Subcutaneous abdominal adipose tissue (tissue), 5 donors: ENCODE measurements around the gene MED16.
"Not testable (repeated sequence)": the region's sequence is repeated elsewhere in the genome, so short reads cannot be mapped to it uniquely, and the experiment has no call there.

Experiments
- H3K27ac ChIP-seq: one replicate; pipeline ENCODE4 v1.7.0; 2013; ENCODE audit warnings: low read depth, mild to moderate bottlenecking, inconsistent platforms, low read length, moderate library complexity
- H3K27me3 ChIP-seq, 5 donors: one replicate each; pipeline ENCODE4 v1.7.0; 2013; ENCODE audit warnings: low read length in 5 of 5, inconsistent platforms in 1 of 5; ENCODE audit not compliant: control insufficient read depth in 5 of 5, insufficient read depth in 4 of 5
- H3K36me3 ChIP-seq, 5 donors: one replicate each; pipeline ENCODE4 v1.7.0; 2013; ENCODE audit warnings: low read length in 5 of 5; ENCODE audit not compliant: control insufficient read depth in 5 of 5, insufficient read depth in 5 of 5
- H3K4me1 ChIP-seq, 5 donors: one replicate each; pipeline ENCODE4 v1.7.0; 2013; ENCODE audit warnings: low read length in 5 of 5, mild to moderate bottlenecking in 3 of 5, moderate library complexity in 1 of 5; ENCODE audit not compliant: control insufficient read depth in 5 of 5, insufficient read depth in 5 of 5
- H3K4me3 ChIP-seq, 5 donors: one replicate each; pipeline ENCODE4 v1.7.0; 2013; ENCODE audit warnings: low read length in 5 of 5, low read depth in 1 of 5
- H3K9ac ChIP-seq, 5 donors: one replicate each; pipeline ENCODE4 v1.7.0; 2013; ENCODE audit warnings: low read length in 5 of 5, mild to moderate bottlenecking in 4 of 5, moderate library complexity in 3 of 5
- H3K9me3 ChIP-seq, 5 donors: one replicate each; pipeline ENCODE4 v1.7.0; 2013; ENCODE audit warnings: low read length in 5 of 5; ENCODE audit not compliant: control insufficient read depth in 5 of 5
- donor health status: healthy.
- donor health status: healthy.
- donor health status: healthy.
- donor health status: healthy.
- donor health status: healthy.

MED16 gene

GRCh38 chr19:853614-854220, 39.3 kb downstream of the MED16 start:
- not testable (repeated sequence) for H3K4me3 ChIP-seq, H3K36me3 ChIP-seq, H3K27ac ChIP-seq, H3K9ac ChIP-seq, H3K27me3 ChIP-seq, H3K9me3 ChIP-seq
- peaks cover under 1 to 25% (median 18%) of the 10 kb centered on the region in 5 donors for H3K4me1 ChIP-seq

DNA sequence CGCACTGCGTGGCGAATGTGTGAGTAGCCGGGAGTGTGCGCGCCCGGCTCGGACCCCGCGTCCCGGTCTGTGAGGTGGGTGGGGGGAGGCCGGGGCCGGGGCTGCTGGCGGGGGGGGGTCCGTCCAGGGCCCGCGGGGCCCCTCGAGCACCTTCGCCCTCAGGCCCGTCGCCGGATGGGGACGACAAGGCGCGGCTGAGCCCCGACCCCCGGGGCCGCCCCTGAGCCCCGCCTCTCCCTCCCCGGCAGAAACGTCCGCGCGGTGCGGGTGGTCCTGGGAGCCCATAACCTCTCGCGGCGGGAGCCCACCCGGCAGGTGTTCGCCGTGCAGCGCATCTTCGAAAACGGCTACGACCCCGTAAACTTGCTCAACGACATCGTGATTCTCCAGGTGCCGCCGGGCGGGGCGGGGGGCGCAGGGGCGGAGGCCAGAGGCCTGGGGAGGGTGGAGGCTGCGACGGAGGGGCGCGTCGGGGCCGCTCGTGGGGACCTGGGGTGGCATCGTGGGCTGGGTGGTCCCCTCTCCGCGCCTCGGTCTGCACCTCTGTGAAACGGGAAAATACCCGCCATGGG, 39.9 kb downstream of the MED16 start:
- Histone ChIP-seq H3K4me1 (peaks cover 0 to 25% (median 16%) of the 10 kb centered on the region in 5 donors), H3K9ac (no peak overlapping the region), H3K27me3 (peaks cover 0 to 4% (median 0%) of the 10 kb centered on the region in 5 donors), H3K27ac (no peak overlapping the region), H3K9me3 (no peaks in the 10 kb centered on the region), H3K4me3 (no peak overlapping the region), H3K36me3 (no peaks in the 10 kb centered on the region)

DNA sequence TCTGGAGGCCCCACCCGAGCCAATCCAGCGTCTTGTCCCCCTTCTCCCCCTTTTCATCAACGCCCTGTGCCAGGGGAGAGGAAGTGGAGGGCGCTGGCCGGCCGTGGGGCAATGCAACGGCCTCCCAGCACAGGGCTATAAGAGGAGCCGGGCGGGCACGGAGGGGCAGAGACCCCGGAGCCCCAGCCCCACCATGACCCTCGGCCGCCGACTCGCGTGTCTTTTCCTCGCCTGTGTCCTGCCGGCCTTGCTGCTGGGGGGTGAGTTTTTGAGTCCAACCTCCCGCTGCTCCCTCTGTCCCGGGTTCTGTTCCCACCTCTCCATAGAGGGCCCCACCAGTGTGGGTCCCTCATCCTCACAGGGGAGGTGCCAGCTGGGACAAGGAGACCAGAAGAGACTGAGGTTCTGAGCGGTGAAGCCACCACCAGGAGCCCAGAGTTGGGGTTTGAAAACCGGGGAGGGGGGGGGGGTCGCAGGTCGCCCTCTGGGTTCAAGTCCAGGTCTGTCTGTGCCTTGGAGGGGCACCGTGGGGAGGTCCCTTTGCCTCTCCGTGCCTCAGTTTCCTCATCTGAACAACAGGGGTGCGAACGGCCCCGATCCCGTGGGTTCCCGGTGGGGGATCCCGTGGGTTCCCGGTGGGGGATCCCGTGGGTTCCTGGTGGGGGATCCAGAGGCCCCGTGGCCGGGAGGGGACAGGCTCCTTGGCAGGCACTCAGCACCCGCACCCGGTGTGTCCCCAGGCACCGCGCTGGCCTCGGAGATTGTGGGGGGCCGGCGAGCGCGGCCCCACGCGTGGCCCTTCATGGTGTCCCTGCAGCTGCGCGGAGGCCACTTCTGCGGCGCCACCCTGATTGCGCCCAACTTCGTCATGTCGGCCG, 40.6 kb downstream of the MED16 start, which contains the start of gene ELANE:
Gene ELANE, plus strand, starts transcription at position 168 of the 878 bp plus-strand sequence. Its CDS starts 26 bp downstream, at position 194.
- Histone ChIP-seq H3K27me3 (peaks cover 0 to 6% (median 0%) of the 10 kb centered on the region in 5 donors), H3K4me3 (peak within 1 kb of the TSS in 1 of 5 donors; percentile 37), H3K9ac (peak within 1 kb of the TSS in 2 of 5 donors; percentile 53 to 69), H3K27ac (peak within 1 kb of the TSS; percentile 41), H3K9me3 (no peaks in the 10 kb centered on the region), H3K36me3 (no peaks in the 10 kb centered on the region), H3K4me1 (peaks cover 0 to 32% (median 22%) of the 10 kb centered on the region in 5 donors)

- peak overlapping the region; percentile 41 for H3K27ac ChIP-seq
- peak overlapping the region in 4 of 5 donors; percentile 8 to 38 (median 33) for H3K4me3 ChIP-seq
- H3K9me3 ChIP-seq = no peaks in the 10 kb centered on the region
- no peaks in the 10 kb centered on the region for H3K36me3 ChIP-seq
- peaks cover 0 to 32% (median 22%) of the 10 kb centered on the region in 5 donors for H3K4me1 ChIP-seq
- H3K9ac ChIP-seq = peak overlapping the region in 4 of 5 donors; percentile 26 to 69 (median 44)
- H3K27me3 ChIP-seq = peaks cover 2 to 6% (median 5%) of the 10 kb centered on the region in 5 donors
These were observed 42.0 kb downstream of the MED16 start for GRCh38 chr19:850979-851335.

- Histone ChIP-seq H3K27me3 (peaks cover 2 to 10% (median 5%) of the 10 kb centered on the region in 5 donors), H3K9me3 (no peaks in the 10 kb centered on the region), H3K4me1 (peaks cover 0 to 32% (median 22%) of the 10 kb centered on the region in 5 donors), H3K36me3 (no peaks in the 10 kb centered on the region), H3K4me3 (peak overlapping the region in 4 of 5 donors; percentile 8 to 38 (median 33)), H3K27ac (peak overlapping the region; percentile 41), H3K9ac (peak overlapping the region in 4 of 5 donors; percentile 26 to 69 (median 44))
These were observed 42.6 kb downstream of the MED16 start for GRCh38 chr19:850221-850978.

DNA sequence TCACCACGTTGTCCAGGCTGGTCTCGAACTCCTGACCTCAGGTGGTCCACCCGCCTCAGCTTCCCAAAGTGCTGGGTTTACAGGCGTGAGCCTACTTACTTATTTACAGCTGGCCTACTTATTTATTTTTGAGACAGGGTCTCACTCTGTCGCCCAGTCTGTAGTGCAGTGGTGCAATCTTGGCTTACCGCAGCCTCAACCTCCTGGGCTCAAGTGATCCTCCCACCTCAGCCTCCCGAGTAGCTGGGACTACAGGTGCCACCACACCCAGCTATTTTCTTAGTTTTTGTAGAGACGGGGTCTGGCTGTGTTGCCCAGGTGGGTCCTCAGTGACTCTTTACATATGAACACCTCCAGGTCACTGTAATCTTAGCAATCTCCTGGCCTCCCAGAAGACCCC, 43.8 kb downstream of the MED16 start:
- H3K9me3 ChIP-seq, H3K27ac ChIP-seq: not testable (repeated sequence)
- peaks cover 5 to 14% (median 8%) of the 10 kb centered on the region in 5 donors for H3K27me3 ChIP-seq

DNA sequence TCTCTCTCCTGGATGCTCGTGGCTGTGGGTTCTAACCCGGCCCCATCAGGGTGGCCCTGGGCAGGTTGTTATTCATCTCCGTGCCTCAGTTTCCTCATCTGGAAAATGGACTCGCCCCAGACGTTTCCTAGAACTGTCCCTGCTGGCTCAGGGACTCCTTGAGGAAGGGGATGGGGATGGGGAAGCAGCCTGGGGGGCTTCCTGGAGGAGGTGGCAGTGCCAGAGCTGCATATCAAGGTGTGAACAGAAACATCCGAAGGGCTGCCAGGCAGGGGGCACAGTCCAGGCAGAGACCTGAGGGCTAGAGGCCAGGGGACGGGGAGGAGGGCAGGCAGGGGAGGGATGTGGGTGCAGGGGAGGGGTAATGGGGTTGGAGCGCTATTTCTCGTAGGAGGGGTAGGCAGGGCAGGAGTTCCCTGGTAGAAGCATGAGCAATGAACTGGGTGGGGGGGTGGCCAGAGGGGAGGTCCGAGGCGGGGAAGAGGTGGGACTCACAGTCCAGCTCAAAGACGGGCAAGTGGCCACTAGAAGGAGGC, 44.5 kb downstream of the MED16 start:
- Histone ChIP-seq H3K27ac (no peak overlapping the region), H3K36me3 (no peaks in the 10 kb centered on the region), H3K9ac (no peak overlapping the region), H3K4me1 (peaks cover 0 to 37% (median 27%) of the 10 kb centered on the region in 5 donors), H3K9me3 (no peaks in the 10 kb centered on the region), H3K4me3 (no peak overlapping the region), H3K27me3 (peaks cover 8 to 17% (median 12%) of the 10 kb centered on the region in 5 donors)

More for the DNA sequence above, 43.8 kb downstream of the MED16 start:
- not testable (repeated sequence) for H3K4me3 ChIP-seq, H3K9ac ChIP-seq, H3K36me3 ChIP-seq
- H3K4me1 ChIP-seq = peaks cover 0 to 32% (median 22%) of the 10 kb centered on the region in 5 donors

GRCh38 chr19:845707-846521, 47.1 kb downstream of the MED16 start:
- H3K4me3 ChIP-seq = no peak overlapping the region
- peaks cover 0 to 32% (median 25%) of the 10 kb centered on the region in 5 donors for H3K4me1 ChIP-seq
- no peak overlapping the region for H3K27ac ChIP-seq
- no peaks in the 10 kb centered on the region for H3K9me3 ChIP-seq
- H3K36me3 ChIP-seq = no peaks in the 10 kb centered on the region
- H3K27me3 ChIP-seq = peaks cover 14 to 24% (median 17%) of the 10 kb centered on the region in 5 donors
- H3K9ac ChIP-seq = no peak overlapping the region
